GM10266 (cell line): ENCODE data around the gene EID2.
A peak's percentile ranks its signal among the peaks of the same experiment; 100 is the strongest.

ENCODE experiments used
- DNase-seq: peaks from one replicate; pipeline ENCODE4 v3.0.0; 2012; ENCODE audit errors: extremely low spot score
- CTCF ChIP-seq: IDR thresholded peaks from 2 replicates; pipeline ENCODE4 v1.5.1; 2012; ENCODE audit warnings: mild to moderate bottlenecking, low read depth; ENCODE audit not compliant: control insufficient read depth, insufficient read depth; ENCODE audit errors: missing control alignments

EID2 gene

GRCh38 chr19:39514840-39515550, 25.0 kb downstream of the EID2 start, which contains the start of gene SELENOV:
SELENOV (plus strand) TSS chr19:39515139; CDS start chr19:39515213, 74 bp downstream.
- DNase-seq: peak; percentile 40
- peak; percentile 19 for TF ChIP-seq CTCF

- DNase-seq: no peak
- no peak for TF ChIP-seq CTCF
Measured at GRCh38 chr19:39512988-39513387, 27.0 kb downstream of the EID2 start.

GRCh38 chr19:39509233-39509632, 30.7 kb downstream of the EID2 start:
- no peak for TF ChIP-seq CTCF
- DNase-seq: no peak

GRCh38 chr19:39508629-39509028, 31.3 kb downstream of the EID2 start:
- TF ChIP-seq CTCF: no peak
- DNase-seq: no peak

- TF ChIP-seq CTCF: no peak
- no peak for DNase-seq
Measured at GRCh38 chr19:39507715-39508364, 32.1 kb downstream of the EID2 start.

- DNase-seq: peak; percentile 43
- TF ChIP-seq CTCF: no peak
Measured at GRCh38 chr19:39506944-39507714, 32.8 kb downstream of the EID2 start.
